Measurements from ENCODE around the gene SCARB1. TPM values are rescaled to one million over a fixed set of nuclear protein-coding genes. Genes with fewer than 3 reads are reported as not detected.

Gene SCARB1
- total and polyA plus RNA-seq, 2 donors (not counting 3 experiments of a cell fraction or from before 2014, with no cell fraction given) = 125 to 141 TPM

GRCh38 chr12:124759841-124760503, 103.7 kb downstream of the SCARB1 start:
- ChIA-PET POLR2A (no interaction called here), CTCF (interaction anchor here (1.1 to 1.3 kb wide), 3 partner anchors 11 to 380 kb away, joined by 3 to 4 read pairs (median 4); partner anchors contain the start of gene NCOR2)
- DNase-seq (ENCODE audit: low read depth, low spot score) (no peak), FAIRE-seq (no peak)
- no peak overlapping the region for H3K27ac ChIP-seq (ENCODE audit: insufficient read depth, low read depth, low read length)
- no peaks in the 10 kb centered on the region for H4K20me1 ChIP-seq (replicated peaks; ENCODE audit: control insufficient read depth, extremely low read depth, insufficient read depth, low read length)
- intact Hi-C loops (cut with micrococcal nuclease) = no loop called here
- H3K79me2 ChIP-seq (ENCODE audit: control insufficient read depth, insufficient read depth, low read length) = no peaks in the 10 kb centered on the region
- peaks cover 5% of the 10 kb centered on the region for H3K9me3 ChIP-seq (replicated peaks; ENCODE audit: control insufficient read depth, insufficient read depth, low read length)
- no peaks in the 10 kb centered on the region for H3K36me3 ChIP-seq (ENCODE audit: control insufficient read depth in 2 of 2, extremely low read depth in 1 of 2, insufficient read depth in 2 of 2, low read length in 2 of 2)
- TF ChIP-seq FOS (IDR thresholded peaks at IDR 0.05; ENCODE audit: borderline replicate concordance, insufficient read depth, low read length) = no peak
- TF ChIP-seq, protein P1, sequence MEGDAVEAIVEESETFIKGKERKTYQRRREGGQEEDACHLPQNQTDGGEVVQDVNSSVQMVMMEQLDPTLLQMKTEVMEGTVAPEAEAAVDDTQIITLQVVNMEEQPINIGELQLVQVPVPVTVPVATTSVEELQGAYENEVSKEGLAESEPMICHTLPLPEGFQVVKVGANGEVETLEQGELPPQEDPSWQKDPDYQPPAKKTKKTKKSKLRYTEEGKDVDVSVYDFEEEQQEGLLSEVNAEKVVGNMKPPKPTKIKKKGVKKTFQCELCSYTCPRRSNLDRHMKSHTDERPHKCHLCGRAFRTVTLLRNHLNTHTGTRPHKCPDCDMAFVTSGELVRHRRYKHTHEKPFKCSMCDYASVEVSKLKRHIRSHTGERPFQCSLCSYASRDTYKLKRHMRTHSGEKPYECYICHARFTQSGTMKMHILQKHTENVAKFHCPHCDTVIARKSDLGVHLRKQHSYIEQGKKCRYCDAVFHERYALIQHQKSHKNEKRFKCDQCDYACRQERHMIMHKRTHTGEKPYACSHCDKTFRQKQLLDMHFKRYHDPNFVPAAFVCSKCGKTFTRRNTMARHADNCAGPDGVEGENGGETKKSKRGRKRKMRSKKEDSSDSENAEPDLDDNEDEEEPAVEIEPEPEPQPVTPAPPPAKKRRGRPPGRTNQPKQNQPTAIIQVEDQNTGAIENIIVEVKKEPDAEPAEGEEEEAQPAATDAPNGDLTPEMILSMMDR (IDR thresholded peaks at IDR 0.05; ENCODE audit: extremely low read depth in 1 of 2, insufficient read depth in 1 of 2, low read depth in 1 of 2, low read length in 2 of 2) = no peak
- TF ChIP-seq GATA2 (IDR thresholded peaks at IDR 0.05; ENCODE audit: insufficient read depth, insufficient read length, low read depth, low read length) = no peak
- TF ChIP-seq, protein P2, sequence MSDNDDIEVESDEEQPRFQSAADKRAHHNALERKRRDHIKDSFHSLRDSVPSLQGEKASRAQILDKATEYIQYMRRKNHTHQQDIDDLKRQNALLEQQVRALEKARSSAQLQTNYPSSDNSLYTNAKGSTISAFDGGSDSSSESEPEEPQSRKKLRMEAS (IDR thresholded peaks at IDR 0.05; ENCODE audit: insufficient read depth, insufficient read length) = no peak
- TF ChIP-seq POLR2A (IDR thresholded peaks at IDR 0.05; ENCODE audit: low read depth, low read length) = no peak
- no peak for TF ChIP-seq JUN (IDR thresholded peaks at IDR 0.05; ENCODE audit: borderline replicate concordance, insufficient read depth, insufficient read length, low read depth)
- H3K4me2 ChIP-seq (ENCODE audit: insufficient read depth, low read length) = no peak overlapping the region
- BruUV-seq (replicated peaks) = no TSS peak
- H2AFZ ChIP-seq (ENCODE audit: low read depth, low read length) = no peak overlapping the region
- H3K4me1 ChIP-seq (ENCODE audit: control insufficient read depth, extremely low read depth, insufficient read depth, low read length) = no peaks in the 10 kb centered on the region
- H3K9ac ChIP-seq (replicated peaks; ENCODE audit: extremely low read depth, insufficient read depth, low read length) = no peak overlapping the region
- no peak overlapping the region for H3K4me3 ChIP-seq (replicated peaks in 1 of 3; ENCODE audit: insufficient read depth in 1 of 3, low read depth in 1 of 3, low read length in 3 of 3)
- dilution Hi-C loops (cut with MboI; ENCODE audit: extremely low pct_ligation_motif_present, low sequenced_read_pairs) = no loop called here
- no peaks in the 10 kb centered on the region for H3K27me3 ChIP-seq (ENCODE audit: control insufficient read depth in 2 of 2, insufficient read depth in 2 of 2, low read length in 2 of 2)
- no peaks in the 10 kb centered on the region for H3K9me1 ChIP-seq (replicated peaks; ENCODE audit: control insufficient read depth, extremely low read depth, insufficient read depth, low read length)
